SKM-1 treated with dmso at 0.1 percent for 144 hours (cell line): Measurements from ENCODE around the gene LCA5L.
"Not testable (repeated sequence)": the region's sequence is repeated elsewhere in the genome, so short reads cannot be mapped to it uniquely, and the experiment has no call there.

ENCODE experiments used
- DNase-seq: peaks from one replicate; lab custom pipeline; 2025; ENCODE audit not compliant: unreplicated experiment; lab: John Stamatoyannopoulos, UW

Gene LCA5L

GRCh38 chr21:39452207-39452969 lies 6.8 kb upstream of the LCA5L start:
- no peak for DNase-seq

- no peak for DNase-seq
Observed at GRCh38 chr21:39451332-39452206, 6.0 kb upstream of the LCA5L start, which contains the start of gene SH3BGR. Gene SH3BGR, plus strand, starts transcription at chr21:39451970. Its CDS starts 127 bp downstream, at chr21:39452097.

GRCh38 chr21:39447264-39447663 lies 1.7 kb upstream of the LCA5L start:
- DNase-seq: no peak

- DNase-seq: no peak
Observed at GRCh38 chr21:39444421-39445180, 977 bp downstream of the LCA5L start.

- DNase-seq: peak; percentile 56
Observed at GRCh38 chr21:39441502-39442475, 3.8 kb downstream of the LCA5L start.

- no peak for DNase-seq
Observed at GRCh38 chr21:39439232-39439631, 6.3 kb downstream of the LCA5L start.

GRCh38 chr21:39434950-39435349 lies 10.6 kb downstream of the LCA5L start:
- DNase-seq: no peak

GRCh38 chr21:39430954-39431353 lies 14.6 kb downstream of the LCA5L start:
- DNase-seq: no peak

- DNase-seq: no peak
Observed at GRCh38 chr21:39430457-39430856, 15.1 kb downstream of the LCA5L start.

GRCh38 chr21:39430016-39430415 lies 15.6 kb downstream of the LCA5L start:
- no peak for DNase-seq

GRCh38 chr21:39429445-39429844 lies 16.1 kb downstream of the LCA5L start:
- DNase-seq: no peak

GRCh38 chr21:39422527-39423241 lies 22.9 kb downstream of the LCA5L start:
- DNase-seq: no peak

- DNase-seq: not testable (repeated sequence)
Observed at GRCh38 chr21:39419204-39419603, 26.4 kb downstream of the LCA5L start.

- DNase-seq: no peak
Observed at GRCh38 chr21:39406065-39406464, 39.5 kb downstream of the LCA5L start.

GRCh38 chr21:39400173-39400572 lies 45.4 kb downstream of the LCA5L start:
- DNase-seq: no peak

GRCh38 chr21:39397646-39398385 lies 47.8 kb downstream of the LCA5L start:
- DNase-seq: peak; percentile 5

GRCh38 chr21:39392981-39393380 lies 52.6 kb downstream of the LCA5L start:
- no peak for DNase-seq

GRCh38 chr21:39390212-39390765 lies 55.3 kb downstream of the LCA5L start:
- no peak for DNase-seq

GRCh38 chr21:39388811-39389155 lies 56.8 kb downstream of the LCA5L start:
- no peak for DNase-seq
